ENCODE data around the gene LRPPRC.
"Not testable (repeated sequence)": the region's sequence is repeated elsewhere in the genome, so short reads cannot be mapped to it uniquely, and the experiment has no call there.

LRPPRC gene

DNA sequence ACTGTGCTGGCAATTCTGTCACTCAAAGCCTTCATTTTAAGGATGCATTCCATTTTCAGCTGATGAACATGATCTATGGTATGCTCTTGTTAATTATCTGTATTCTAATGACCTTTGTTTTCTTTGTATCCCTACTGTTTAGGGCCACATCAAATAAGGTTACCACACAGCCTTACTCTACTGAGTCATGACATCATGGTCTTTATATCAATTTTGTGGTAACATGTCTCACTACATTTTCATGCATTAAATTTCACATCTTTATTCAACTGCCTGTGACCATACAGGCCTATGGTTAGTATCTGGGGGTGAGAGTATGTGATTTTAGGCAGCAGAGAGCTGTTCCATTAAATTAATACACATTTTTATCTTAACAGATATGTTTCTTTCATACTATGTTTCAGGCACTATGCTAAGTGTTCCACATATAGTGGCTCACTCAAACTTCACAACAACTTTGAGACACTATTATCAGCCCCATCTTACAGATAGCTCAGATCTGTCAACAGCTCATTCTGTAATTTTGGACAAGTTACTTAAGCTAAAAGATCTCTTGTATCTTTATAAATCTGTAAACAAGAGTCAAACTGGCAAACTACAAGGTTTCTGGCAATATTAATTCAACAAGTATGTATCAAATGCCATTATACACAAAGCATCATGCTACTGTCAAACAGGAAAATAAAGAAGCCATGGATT is 18.0 kb downstream of the LRPPRC start:
- DNase-seq, result no peak

DNA sequence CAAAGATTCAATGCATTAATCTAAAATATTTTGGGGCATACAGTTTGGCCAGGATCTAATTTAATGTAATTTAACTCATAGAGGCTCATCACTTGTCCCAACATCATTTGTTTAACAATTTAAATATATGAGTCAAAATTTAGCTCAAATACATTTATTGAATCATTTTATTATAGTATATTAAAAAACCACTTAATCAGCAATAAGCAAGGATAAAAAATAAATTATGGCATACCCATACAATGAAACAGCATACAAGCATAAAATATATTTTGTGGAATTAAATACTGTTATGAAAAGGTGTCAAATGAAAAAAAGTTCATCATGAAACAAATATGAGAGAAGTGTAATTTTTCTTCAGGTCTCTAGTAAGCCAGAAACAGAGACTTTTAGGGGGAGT is 34.9 kb downstream of the LRPPRC start:
- no peak for DNase-seq

DNA sequence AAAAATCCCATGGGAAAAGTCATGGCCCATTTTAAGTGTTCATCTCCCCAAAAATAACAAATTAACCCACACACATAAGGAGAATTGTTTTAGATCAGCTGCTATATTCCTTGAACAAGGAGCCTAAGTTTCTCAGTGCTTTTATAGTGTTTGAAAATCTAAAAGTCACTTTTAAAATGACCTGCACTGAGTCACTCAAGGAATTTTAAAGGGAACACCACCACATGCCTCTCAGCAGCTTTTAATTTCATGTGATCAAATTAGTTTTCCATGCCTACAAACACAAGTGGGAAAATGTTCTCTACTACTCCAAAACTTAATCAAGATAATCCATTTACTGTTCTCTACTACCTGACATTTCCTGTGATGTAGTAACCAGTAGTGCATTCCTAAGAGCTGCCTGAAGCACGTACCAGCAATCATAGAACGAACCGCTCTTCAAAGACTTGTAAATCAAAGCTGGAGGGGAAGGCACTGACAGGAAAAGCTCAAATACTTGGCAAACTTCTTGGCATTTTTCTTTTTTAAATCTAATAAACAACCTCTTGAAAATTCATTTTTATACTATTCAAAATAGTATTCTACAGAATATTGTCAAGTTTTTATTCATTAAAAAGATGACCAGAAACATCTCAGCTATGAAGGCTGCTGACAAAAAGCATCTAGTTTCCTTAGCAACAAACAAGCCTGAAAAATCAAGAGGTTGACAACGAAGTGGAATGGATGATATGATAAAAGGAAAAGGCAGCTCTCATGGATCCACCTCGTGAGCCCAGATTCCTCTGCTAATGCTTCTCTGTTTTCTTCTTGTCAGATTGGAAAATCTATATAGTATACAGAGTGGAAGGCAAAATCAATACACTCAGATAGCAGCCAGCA is 37.2 kb downstream of the LRPPRC start:
- no peak for DNase-seq

DNA sequence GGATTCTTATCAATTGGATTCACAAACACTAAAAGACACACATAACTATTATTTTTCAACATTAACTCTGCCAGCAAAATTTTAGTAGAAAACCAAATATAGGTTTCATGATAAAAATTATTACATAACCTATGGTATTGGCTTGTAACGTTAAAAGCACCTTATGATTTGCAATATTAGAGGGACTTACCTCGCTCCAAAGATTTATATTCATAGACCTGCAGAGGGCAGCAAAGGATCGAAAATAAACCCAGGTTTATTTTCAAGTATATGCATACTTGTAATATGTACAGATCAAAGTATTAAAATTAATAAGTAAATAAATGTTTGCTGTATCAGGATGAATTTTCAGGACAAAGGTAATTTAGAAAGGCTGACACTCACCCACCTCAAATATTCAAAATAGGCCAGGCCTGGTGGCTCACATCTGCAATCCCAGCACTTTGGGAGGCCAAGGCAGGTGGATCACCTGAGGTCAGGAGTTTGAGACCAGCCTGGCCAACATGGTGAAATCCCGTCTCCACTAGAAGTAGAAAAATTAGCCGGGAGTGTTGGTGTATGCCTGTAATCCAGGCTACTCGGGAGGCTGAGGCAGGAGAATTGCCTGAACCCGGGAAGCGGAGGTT is 45.3 kb downstream of the LRPPRC start:
- peak; percentile 52 for DNase-seq

DNA sequence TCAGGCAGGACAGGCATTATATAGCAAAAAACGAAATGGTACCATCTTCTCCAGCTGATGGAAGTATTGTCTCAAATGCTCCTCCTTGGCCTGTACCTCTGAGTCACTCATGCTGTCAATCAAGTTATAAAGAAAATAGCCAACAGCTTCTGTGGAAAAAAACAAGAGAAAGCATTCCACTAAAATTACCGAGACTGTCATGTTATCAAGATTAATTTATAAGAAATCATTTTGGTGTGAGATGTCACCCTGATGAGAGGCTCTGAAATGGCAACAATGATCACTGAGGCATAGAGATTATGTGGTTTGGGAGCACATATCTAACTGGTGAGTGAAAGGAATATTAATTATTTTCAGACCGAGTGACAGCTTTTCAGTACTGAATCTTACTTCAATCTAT is 47.4 kb downstream of the LRPPRC start:
- DNase-seq, result no peak

DNA sequence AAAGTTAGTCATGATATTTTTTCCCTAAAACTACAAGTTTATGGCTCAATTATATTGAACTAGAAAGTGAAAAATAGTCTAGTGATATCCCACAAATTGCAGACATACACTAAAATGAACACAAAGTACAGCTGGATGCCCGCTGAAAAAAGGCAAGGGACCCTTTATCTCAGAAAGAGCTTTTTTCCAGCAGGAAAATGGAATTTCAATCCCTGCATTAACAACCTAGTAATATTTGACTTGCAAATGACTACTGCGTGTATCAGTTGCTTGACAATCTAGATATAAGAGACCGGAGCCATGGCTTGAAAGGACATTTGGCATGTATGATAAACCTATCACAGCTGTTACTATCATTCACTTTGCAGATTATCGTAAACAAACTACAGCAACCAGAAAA is 49.1 kb downstream of the LRPPRC start:
- DNase-seq, result no peak

DNA sequence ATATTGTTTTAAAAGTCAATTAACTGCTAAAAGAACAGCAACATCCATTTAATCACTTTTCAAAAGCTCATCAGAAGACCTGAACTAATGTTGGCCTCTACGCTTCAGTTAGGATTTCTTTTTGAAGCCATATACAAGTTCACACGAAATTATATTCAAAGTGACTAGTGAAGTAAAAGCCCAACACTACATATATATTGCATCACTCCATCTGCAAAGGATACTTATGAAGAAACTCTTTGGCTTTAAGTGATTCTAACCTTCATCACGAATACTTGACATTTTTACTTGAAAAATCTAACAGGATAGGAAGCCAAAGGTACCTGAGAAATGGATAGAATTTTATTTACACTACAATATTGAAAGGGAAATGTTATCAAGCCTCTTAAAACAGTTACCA is 50.4 kb downstream of the LRPPRC start:
- no peak for DNase-seq

DNA sequence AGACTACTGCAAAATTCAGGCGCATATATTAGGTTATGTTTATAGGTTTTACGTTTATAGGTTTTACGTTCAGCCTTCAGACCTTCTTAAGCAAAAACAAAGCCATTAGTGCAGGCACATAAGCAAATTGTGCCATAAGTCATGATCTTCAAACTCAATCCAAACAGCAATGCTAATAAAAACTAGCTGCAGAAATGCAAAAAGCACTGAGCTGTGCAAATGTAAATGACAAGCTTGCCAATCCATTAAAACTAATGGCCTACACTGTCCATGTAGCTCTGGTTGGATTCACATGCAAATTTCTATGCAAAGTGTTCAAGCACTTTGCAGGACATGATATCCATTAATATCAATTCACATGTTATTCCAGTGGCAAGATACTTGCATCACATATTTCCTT is 50.9 kb downstream of the LRPPRC start:
- DNase-seq, result no peak

DNA sequence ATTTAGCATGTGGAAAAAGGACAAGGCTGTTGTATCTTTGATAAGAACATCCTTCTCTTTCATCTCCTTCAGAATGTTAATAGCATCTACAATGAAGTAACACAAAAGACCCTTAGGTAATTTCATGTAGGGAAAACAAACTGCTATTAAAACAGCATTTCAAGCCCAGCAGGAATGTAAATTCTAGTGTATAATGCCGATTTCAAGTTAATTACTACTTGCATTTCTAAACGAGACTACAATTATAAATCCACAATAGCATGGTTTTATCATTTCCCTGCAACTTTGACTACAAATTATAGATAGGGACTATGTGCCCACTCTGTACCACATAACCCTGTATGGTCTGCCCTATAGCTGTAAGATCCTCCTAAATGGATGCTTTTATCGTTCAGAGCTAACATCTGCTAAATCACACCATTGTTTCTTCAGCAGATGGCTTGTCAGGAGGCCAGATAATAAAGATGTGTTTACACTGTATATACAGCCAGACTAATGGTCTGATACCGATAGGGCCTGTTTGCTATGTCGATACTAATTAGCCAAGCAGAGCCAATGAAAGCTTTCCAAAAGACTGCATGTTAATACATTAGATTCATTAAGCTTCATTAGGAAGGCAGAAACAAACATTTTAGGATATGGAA is 51.9 kb downstream of the LRPPRC start:
- peak; percentile 97 for DNase-seq

DNA sequence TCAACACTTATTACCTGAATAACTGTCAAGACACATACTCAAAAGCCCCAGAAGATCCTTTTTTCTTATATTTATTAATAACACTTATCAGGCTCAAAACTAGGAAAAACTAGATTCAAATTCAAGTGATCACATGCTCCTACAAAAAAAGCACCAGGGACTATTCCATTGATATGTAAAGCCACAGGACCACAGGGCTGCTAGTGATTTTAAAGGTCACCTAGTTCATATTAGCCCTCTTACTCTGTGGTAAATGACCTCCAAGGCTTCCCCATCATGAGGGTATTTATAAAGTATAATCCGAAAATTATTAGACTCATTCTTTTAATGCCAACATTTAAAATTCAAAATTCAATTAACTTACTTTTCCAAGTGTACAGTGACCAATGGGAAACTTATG is 52.5 kb downstream of the LRPPRC start:
- DNase-seq, result no peak

DNA sequence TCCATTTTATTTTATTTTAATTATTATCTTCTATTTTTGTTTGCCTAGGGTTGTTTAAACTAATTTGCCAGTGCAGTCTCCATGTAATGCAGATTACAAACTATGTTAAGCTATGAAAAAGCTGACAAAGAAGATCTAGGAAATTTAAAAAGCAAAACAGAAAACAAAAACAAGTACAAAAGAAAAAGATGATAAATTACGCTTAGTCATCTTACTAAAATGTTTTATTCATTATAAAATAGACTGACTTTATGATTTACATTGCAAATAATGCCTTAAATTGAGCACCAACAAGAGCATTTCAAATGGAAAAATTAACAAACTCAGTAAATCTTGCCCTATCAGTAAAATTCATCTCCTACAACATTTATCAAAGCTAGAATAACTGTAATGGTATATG is 52.9 kb downstream of the LRPPRC start:
- no peak for DNase-seq

DNA sequence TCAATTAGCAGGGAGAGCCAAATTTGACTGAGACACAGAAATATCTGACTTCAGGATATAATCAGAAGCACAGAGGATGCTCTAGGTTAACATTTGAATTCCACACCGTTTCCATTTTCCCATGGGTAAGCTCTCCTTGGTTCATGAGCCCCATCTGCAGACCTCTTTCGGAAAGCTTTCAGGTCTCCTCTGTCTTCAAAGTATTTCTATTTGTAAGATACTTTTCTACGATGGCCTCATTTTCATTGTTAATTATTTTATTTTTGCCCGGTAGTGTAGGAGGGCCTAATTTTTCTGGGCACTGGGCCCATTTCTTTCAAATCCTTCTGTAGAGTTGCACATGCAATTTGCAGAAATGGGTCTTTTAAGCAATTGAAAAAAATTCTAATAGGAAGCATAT is 53.8 kb downstream of the LRPPRC start:
- peak; percentile 46 for DNase-seq

DNA sequence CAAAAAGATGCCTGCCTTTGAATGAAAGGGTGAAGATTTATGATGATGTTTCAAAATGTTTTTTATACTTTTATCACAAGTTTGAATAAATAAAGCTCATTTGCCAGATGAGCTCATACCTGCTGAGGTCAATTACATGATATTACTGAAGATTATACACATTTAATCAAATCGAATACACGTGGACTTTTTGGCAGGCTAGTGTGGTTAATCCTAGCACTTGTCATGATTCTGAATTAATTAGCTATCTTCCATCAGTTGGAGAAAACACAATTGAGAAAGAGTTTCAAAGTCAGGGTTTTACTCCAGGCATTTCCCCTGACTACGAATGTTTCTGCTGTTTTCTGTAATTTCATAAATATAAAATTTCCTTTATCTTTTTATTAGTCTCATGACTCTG is 54.4 kb downstream of the LRPPRC start:
- DNase-seq, result no peak

DNA sequence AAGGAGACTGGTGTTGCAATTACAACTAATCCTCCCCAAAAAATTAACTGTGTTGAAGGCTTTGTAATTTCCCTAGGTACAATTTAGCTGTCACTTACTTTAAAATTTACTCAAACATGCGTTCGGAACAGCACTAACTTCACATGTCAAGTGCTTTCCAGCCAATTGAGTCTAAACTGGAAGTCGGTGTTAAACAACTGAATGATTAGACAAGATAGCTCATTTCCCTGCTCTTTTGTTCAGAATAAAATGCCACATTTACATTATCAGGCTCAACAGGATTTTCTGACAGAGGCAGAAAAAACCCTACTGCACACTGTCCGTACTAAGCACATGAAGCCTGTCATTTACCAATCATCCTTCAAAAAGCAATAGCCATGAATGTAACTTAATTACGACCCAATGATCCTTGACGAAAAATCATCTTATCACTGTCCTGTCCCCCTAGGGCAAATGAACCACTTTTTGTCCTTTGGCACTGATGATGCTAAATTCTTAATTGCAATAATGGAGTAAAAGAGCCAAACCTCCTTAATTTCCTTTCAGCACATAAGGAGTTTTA is 56.0 kb downstream of the LRPPRC start:
- no peak for DNase-seq

DNA sequence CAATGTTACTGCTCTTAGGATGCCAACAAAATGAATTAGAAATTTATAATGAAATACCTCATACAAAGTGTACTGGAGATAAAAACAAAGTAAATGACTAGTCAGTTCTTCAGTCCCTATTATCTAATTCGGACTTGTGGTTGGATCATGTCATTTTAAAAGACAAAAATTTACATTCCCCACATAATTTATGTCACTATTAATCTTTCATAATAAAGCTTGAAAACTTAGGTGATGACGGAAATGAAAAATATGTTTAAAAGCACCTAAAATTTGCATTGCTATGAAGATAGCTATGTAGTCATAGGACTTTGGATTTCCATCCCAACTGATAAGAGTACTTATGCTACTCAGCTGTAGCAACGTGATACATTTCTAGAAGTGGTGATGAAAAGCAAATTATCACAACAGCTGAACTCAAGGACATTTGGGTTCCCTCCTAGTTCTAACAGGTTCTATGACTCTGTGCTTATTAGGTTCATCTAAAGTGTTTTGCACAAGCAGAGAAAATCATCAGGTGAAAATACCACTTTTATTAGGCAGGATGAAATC is 58.4 kb downstream of the LRPPRC start:
- no peak for DNase-seq

DNA sequence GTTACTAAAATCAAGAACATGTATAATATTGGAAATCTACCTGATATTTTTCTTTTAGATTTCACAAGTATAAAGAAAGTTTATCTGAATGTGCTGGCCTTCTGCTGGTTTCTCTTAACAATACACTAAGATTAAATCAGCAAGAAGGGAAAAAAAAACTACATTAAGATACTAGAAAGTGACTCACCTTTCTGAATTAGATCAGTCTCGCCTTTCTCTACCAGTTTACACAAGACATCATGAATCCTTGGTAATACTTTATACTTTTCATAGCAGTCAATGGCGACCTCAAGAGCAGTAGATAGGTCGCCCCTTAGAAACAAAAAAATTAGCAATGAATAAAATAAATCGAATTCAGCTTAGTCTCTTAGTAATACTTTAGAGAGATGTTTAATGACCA is 61.2 kb downstream of the LRPPRC start:
- DNase-seq, result no peak

DNA sequence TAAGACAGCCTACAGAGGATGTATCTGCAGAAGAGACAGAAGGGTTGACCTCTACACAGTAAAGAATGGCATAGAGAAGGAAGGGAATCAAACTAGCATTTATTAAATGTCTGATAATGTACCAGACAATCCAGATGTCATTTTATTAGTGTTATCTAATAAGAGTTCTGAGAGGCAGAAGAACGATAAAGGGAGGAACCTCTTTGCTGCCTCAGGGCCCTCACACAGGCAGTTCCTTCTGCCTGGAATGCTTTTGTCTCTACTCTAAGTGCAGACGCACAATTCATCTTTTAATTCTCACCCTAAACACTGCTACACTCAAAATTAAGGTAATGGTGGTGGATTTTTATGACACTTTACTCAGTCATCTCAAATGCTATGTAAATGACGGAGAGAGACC is 64.5 kb downstream of the LRPPRC start:
- no peak for DNase-seq

DNA sequence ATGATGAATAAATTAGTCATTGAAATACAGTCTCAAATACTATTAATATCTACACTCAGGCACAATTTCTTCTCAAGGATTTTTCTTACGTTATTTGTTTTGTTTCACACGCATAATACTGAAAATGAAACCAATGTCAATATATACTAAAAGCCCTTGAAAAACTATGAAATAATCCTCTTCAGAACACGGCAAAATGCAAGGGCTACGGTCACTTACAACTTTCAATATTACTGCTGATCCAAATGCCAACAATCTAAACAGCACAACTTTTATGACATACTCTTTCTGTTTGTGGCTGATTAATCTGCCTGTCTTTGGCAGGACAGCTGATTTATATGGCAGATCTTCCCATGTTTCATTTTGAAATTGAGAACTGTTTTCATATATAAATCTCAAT is 68.3 kb downstream of the LRPPRC start:
- DNase-seq, result no peak

DNA sequence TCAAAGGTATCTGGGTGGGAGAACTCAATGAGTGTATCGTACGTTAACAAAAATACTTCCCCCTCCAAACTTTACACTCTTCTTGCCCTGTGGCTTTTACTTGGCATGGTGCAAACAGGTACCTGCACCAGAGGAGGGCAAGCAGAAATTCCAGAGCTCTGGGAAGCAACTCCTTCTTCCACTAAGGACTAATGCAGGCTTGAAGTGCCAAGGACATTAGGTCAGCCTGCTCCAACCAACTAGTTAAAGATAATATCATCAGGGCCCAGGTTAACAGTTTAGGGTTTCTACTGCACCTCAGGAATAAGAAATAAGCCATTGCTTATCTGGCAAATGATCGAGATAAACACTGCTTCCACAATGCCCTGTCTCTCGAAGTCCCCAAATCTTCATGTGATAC is 70.4 kb downstream of the LRPPRC start:
- DNase-seq, result no peak

DNA sequence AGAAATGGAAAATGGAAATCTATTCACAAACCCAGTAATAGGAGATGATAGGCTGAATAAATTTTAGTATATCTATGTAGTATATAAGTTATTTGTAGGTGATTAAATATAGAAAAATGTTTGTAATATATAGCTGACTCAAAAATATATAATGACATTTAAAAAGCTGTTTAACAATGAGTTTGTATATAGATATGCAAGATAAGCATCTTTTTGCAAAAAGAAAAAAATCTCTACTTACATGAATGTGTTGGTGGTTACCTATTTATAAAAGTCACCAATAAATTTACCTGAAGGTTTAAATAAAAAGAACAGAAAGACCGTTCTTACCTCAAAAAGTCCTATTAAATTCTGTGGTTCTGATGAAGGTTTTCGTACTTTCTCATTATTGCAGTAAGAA is 71.3 kb downstream of the LRPPRC start:
- DNase-seq, result no peak

DNA sequence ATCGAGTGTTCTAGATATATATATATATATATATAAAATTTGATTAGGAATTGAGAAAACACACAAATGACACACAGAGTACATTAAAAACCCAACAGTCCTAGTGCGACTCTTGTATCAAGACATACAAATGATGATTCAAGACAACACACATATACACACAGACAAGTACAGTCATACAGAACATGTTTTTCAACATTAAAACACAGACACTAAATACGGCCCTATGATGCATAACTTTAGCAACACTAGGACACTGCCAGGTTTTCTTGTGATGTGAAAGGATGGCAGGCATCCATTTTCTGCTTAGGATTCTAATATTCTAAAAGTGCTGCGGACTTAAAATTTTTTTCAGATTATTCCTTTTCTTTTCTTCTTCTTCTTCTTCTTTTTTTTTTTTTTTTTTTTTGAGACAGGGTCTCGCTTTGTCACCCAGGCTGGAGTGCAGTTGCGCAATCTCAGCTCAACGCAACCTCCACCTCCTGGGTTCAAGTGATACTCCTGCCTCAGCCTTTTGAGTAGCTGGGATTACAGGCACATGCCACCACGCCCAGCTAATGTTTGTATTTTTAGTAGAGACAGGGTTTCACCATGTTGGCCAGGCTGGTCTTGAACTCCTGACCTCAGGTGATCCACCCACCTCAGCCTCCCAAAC is 84.5 kb downstream of the LRPPRC start:
- DNase-seq, result not testable (repeated sequence)

DNA sequence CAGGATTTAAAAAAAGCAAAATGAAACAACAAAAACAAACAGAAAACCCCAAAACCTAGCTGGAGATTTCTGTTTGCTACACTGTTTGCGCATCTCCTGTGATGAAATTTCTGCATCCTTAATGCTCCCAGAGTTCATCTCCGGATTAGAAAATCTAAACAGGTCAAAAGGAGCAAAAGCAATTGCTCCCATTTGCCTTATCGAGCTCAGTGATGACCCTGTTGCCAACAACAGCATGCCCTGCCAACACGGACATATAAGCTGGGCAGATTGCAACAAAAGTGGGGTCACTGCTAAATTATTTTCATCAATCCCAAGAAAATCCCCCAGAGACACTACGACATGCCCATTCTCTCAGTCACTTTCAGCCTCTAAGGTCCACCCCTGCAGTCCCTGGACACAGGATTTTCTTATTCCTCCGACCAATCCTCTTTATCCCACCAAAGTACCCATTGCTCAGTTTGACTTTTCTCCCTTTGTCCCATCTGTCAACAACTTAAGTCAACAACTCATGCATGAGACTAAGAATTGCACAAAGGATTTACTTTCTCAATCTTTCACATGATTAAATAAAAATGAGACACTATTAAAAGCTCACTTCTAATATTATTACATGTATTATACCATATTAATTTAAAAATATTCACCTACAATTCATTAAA is 89.2 kb downstream of the LRPPRC start:
- DNase-seq, result no peak

Measured in NCI-H1694 treated with DMSO at 0.1 percent for 48 hours (cell line).